GM12872 (cell line): ENCODE measurements around the gene ZSCAN25.

Source experiments
- TF ChIP-seq, protein P1 (sequence below): IDR thresholded peaks from 3 replicates; pipeline ENCODE4 v1.5.1; 2011; ENCODE audit warnings: low read depth, mild to moderate bottlenecking, low read length, moderate library complexity; ENCODE audit not compliant: insufficient read depth

Gene ZSCAN25

DNA sequence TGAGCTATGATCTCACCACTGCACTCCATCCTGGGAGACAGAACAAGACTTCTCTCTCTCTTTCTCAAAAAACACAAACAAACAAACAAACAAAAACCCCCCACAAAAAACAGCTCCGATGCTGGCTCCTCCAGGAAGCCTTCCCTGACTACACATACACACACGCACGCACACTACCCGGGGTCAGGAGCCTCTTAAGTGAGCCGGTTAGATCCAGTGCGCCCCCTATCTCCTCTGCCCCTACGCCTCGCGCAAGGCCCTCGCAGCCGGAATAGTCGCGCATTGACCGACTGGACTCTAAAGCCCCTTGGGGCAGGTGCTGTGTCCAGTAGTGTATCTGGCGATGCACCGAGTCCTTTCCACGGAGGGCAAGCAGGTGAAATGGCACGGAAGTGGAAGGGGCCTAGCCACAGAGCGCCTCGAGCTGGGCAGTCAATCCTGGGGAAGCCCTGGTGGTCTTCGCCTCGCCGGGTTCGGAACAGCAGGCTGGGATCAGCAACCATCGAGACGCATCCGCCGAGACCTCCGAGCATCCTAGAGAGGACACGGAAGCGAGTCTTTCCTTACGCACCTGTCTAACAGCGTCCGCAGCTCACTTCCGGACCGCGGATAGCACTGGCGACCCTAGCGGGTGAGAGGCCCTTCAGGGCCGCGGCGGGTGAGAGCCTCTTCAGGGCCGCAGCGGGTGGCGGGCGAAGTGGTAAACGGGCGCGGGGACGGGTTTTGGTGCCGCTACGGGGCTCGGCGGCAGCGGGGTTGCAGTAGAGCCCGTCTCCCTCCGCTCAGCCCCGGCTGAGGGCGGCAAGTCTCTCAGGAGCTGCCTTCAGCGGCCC, at the start of gene ZSCAN25:
Gene ZSCAN25 (plus strand): TSS at position 588 of the 833 bp plus-strand sequence. CDS start 2,661 bp downstream, outside the sequence.
- TF ChIP-seq, protein P1, sequence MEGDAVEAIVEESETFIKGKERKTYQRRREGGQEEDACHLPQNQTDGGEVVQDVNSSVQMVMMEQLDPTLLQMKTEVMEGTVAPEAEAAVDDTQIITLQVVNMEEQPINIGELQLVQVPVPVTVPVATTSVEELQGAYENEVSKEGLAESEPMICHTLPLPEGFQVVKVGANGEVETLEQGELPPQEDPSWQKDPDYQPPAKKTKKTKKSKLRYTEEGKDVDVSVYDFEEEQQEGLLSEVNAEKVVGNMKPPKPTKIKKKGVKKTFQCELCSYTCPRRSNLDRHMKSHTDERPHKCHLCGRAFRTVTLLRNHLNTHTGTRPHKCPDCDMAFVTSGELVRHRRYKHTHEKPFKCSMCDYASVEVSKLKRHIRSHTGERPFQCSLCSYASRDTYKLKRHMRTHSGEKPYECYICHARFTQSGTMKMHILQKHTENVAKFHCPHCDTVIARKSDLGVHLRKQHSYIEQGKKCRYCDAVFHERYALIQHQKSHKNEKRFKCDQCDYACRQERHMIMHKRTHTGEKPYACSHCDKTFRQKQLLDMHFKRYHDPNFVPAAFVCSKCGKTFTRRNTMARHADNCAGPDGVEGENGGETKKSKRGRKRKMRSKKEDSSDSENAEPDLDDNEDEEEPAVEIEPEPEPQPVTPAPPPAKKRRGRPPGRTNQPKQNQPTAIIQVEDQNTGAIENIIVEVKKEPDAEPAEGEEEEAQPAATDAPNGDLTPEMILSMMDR: peak; percentile 61

DNA sequence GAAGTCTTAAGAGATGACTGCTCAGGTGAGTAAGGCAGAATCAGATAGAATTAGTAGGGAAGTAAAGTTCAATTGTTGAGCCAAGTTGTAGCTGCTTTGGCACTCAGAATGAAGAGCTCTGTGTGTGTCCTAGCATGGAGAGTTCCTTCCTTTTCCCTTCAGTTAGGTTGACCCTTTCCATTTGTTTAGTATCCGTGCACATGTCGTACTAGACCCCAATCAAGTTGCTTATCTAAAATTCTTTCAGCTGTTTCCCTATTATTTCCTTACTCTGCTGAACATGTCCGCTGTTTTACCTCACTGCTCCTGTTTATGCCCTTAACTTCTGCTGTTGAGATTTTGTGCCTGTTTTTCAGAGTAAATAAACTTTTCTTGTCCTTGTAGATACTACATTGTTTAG, 45.0 kb upstream of the ZSCAN25 start:
- TF ChIP-seq, protein P1: no peak

DNA sequence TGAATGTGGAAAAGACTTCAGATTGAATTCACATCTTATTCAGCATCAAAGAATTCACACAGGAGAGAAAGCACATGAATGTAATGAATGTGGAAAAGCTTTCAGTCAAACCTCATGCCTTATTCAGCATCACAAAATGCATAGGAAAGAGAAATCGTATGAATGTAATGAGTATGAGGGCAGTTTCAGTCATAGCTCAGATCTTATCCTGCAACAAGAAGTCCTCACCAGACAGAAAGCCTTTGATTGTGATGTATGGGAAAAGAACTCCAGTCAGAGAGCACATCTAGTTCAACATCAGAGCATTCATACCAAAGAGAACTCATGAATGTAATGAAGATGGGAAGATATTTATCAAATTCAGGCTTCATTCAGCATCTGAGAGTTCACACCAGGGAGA, 43.5 kb upstream of the ZSCAN25 start:
- TF ChIP-seq, protein P1: no peak

DNA sequence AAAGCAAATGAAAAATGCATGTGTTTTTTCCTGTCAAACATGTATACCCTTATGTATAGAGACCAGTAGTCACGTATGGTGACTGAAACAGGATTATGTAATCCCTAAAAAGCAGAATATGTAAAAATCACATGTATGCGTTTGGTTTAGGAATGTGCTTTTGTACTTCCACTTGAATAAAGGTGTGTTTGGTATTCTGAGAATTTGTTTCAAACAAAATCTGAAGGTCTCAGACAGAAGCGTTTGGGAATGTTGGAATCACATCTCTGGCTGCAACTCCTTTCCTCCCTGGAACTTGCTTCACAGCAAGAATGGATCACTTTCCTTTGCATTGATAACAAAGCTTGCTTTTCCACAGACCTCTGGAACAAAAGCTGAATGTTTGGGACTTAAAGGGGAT, 40.5 kb upstream of the ZSCAN25 start:
- TF ChIP-seq, protein P1: no peak

DNA sequence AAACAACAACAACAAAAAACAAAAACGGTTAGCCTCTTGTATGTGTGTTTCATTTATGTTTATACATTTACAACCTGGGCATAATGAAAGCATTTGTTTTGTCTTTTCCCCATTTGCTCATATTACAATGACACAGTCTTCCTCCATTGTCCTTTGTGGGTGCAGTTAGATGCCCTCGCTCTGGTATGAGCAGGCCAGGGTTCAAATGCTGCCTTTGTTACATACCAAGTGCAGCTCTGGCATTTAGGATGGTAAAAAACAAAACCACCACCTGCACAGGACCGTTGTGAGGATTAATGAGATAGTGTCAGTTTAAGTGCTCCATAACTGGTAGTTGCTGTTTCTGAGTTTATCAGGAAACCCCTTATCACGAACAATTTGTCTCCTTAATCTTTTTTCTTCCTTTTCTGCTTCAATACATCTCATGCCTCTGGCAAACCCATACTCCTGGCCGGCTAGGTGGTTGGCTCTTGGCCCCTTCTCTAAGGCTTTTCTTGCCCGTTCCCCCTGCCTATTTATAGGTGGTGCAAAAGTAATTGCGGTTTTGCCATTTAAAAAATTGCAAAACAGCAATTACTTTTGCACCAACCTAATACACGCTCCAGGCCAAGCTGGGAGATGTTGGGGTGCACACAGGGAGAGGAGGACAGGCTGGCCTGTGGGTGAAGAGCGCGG, 37.3 kb upstream of the ZSCAN25 start:
- TF ChIP-seq, protein P1: no peak

DNA sequence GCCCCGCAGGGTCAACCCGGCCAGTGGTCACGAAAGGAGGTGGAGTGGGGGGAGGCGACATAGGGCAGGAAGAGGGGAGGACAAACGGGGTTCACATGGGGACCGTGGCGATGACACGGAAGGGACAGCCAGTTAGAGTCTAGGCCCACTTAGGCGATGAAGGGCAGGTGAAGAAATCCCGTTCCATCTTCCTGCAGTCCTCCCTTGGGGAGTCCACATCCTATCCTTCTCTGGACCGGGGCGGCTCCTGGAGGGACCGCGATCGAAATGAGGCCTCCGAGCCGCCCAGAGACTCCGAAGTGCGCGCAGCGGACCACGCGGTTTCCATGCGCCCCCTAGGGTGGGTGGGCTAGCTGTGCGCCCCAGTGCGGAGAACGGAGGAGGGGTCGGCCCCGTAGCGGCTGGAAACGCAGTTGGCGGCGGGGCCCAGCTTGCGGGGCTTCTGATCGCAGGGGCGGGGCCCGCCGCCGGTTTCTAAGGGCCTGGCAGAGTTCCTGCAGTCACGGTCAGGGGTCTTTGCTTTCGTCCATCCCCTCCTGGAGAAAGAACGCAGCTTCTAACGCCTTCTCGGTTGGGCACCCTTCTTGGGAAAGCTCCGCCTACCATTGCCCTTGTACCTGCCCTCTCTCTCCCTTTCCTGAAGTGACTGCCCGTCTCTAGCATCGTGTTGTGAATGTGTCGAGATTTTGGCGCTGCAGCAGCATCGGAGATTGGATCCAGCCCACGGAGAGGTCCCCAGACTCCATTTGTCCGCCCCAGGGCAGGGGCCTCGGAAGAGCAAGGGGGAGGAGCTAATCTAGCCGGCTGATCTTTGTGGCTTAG, 36.6 kb upstream of the ZSCAN25 start:
- TF ChIP-seq, protein P1: peak; percentile 36; the same call in 2 of the 3 replicates

DNA sequence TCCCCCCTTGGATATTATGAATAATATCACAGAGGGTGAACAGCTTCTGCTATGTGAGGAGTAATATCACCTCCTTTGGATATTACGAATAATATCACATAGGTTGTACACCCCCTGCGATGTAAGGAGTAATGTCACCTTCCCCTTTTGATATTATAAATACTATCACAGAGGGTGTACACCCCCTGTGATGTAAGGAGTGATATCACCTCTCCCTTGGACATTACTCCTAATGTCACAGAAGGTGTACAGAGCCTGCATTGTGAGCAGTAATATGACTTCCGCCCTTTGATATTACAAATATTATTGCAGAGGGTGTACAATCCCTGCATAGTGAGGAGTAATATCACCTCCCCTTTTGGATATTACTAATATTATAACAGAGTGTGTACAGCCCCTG, 27.9 kb upstream of the ZSCAN25 start:
- TF ChIP-seq, protein P1: no peak
